GM15510 (cell line): ENCODE measurements around the gene PSME3IP1.

Experiments used
- POLR2A ChIP-seq: IDR thresholded peaks from 3 replicates; pipeline ENCODE4 v1.6.1; 2011; ENCODE audit warnings: borderline replicate concordance; ENCODE audit not compliant: insufficient read length; ENCODE audit errors: extremely low read depth

Gene PSME3IP1

GRCh38 chr16:57157533-57157932, 28.3 kb downstream of the PSME3IP1 start:
- no peak for TF ChIP-seq POLR2A

DNA sequence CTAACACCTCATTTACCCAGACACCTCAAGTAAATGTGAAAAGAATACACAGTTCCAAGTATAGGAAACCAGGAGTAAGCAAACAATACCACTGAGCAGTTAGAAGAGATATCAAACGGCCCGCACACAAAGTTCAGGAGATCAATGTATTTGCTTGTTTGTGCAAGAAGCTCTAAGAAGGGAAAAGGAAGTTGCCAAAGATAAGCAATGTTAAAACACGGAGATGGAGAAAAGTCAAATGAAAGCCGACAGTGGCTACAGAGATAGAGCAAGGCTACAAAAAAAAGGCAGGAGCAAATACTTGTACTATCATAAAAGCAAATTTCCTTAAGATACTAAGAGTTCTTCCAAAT, 29.5 kb downstream of the PSME3IP1 start:
- TF ChIP-seq POLR2A: no peak

DNA sequence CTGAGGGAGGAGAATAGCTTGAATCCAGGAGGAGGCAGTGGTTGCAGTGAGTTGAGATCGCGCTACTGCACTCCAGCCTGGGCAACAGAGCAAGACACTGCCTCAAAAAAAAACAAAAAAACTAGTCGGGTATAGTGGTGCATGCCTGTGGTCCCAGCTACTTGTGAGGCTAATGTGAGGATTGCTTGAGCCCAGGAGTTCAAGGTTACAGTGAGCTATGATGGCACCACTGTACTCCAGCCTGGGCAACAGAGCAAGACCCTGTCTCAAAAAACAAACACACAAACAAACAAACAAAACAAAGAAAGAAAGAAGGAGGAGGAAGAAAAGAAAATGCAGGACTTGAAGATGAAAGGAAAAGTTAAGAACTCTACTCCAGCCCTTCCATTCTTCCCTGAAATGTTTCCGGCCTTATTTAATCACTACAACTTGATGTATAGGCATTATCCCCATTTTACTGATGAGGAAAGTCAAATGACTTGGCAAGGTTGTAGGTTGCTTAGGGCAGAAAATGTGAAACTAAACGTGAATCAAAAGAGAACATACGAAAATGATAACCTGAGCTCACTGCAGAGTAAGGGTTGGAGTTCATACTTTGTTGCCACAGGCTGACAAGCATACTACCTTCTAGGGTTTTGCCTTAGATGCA, 30.0 kb downstream of the PSME3IP1 start:
- TF ChIP-seq POLR2A: no peak

GRCh38 chr16:57153841-57154240, 32.0 kb downstream of the PSME3IP1 start:
- TF ChIP-seq POLR2A: no peak

GRCh38 chr16:57152096-57153093, 33.4 kb downstream of the PSME3IP1 start:
- no peak for TF ChIP-seq POLR2A

DNA sequence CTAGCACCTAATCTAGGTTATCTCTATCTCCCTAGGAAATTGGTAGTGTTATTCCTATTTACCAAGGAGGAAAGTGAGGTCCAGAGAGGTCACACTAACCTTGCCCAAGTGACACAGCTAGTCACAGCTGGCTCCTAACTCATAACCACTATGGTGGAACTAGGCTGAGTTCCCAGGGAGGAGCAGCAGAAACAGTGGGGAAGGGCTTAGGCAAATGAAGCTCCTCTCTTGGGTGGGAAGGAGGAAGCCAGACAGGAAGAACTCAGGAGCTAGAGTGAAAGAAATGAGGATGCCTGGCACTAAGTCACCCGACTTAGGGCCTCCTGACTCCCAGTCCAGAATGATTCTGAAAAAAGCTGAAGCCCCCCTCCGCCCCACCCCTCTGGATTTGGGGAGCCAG, 34.5 kb downstream of the PSME3IP1 start:
- no peak for TF ChIP-seq POLR2A

GRCh38 chr16:57150682-57151330, 35.0 kb downstream of the PSME3IP1 start:
- TF ChIP-seq POLR2A: no peak

GRCh38 chr16:57149391-57149790, 36.4 kb downstream of the PSME3IP1 start:
- TF ChIP-seq POLR2A: no peak

DNA sequence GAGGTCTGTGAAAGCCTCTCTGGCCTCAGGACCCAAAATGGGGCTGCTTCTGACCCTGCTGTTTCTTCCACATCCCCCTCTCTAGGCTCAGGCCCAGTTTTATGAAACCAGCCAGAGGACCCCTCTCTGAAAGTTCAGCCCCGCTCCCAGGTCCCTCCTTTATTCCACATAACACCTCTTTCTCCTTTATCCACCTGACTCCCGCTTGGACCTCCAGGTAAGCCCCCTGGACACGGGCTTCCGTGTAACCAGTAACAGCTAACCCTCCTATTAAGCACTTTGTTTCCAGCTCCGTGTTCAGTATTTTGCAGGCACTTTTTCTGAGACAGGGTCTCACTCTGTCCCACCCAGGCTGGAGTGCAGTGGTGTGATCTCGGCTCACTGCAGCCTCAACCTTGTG, 37.4 kb downstream of the PSME3IP1 start:
- no peak for TF ChIP-seq POLR2A

- no peak for TF ChIP-seq POLR2A
These were observed 38.2 kb downstream of the PSME3IP1 start for GRCh38 chr16:57147381-57148221.

DNA sequence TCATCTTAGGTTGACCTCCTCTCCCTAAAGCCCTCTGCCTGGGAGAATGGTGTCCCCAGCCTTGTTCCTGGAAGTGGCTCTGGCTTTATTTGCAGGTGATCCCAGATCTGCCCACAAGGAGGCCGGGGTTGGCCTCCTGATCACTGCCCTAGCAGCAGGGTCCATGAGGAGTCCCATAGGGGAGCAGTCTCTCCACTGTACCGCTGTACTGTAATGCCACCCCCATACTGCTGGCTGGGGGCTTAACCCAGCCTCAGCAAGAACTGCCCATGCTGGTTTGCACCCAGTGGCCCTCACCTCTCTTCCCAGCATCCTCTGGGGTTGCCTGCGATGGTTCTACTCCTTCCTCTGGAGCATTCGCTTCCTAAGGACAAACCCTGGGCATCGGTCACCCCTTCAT, 39.1 kb downstream of the PSME3IP1 start:
- TF ChIP-seq POLR2A: no peak

DNA sequence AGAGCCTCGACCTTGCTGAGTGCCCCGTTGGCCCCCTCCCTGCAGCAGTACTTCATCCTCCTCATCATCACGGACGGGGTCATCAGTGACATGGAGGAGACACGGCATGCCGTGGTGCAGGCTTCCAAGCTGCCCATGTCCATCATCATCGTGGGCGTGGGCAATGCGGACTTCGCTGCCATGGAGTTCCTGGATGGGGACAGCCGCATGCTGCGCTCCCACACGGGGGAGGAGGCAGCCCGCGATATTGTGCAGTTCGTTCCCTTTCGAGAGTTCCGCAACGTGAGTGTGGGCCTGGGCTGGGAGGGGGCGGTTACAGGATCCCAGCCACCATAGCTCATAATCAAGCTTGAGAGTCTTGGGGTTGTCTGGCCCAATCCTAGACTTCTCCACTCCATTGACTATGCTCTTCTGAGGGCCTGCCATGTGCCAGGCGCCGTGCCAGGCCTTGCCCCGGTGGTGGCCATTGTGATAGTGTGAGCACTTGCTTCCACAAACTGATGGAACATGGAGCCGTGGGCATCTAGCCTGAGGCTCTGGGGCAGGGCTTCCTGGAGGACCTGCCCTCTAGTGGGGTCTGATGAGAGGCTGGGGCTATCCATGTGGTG, 39.7 kb downstream of the PSME3IP1 start:
- no peak for TF ChIP-seq POLR2A

DNA sequence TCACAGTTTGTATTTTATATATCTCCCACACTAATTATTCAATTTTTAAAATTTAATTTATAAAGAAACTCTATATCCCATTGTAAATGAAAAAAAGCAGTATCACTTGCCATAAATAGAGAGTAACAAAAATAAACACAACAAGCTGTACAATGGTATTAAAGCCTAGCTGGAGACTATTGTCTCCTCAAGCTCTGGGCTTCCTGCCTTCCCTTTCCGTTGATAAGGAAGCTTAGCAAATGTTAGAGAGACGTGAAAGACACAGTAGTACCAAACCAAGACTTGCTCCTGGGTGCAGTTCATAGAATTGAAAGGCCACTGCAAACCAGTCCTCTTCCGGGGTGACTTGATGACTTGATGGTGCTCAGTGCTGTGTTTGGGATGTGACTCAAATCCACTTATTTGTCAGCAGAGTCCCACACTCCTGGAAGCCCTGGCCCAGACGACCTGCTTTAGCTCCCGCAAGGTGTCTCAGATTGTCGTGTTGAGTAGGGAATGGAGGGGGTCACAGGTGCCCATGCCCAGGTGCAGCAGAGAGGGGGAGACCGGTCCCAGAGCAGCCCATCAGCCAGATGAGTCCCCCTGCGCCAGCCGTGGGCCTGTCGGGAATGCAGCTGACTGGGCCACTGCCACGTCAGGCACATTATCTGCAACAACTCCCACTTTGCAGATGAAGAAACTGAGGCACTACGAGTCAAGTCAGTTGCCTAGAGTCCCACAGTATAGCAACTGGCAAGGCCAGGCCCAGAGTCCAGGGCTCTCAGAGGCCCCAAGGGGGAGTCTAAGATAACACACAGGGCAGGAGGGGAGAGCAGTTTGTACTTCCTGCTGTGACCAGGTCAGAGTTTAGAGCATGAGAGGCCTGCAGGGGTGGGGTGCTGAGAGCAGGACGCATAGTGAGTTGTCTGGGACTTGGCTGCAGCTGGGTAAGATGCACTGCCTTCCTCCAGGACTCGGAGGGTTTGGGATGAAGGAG, 40.5 kb downstream of the PSME3IP1 start:
- TF ChIP-seq POLR2A: no peak

DNA sequence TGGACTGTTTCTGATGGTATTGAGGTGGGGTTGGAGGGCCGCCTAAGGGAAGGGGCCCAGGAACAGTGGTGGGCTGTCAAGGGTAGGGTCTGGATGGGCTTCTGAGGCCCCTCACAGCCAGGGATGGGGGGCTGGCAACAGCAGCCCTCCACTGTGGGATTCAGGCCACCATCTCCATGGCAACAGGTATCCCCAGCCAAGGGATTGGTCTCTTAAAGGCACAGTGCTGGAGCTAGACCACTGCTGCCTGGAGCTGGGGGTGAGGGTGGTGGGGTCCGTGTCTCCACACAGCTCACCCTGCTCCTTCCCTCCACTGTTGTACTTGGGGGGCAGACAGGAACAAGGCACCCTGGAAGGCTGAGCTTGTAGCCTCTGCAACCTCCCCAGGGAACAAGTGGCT, 41.8 kb downstream of the PSME3IP1 start:
- TF ChIP-seq POLR2A: no peak
